Testis (tissue), 3 donors: ENCODE measurements around the gene DNAJC6. TPM values are rescaled to one million over a fixed set of nuclear protein-coding genes. Genes with fewer than 3 reads are reported as not detected.

Source experiments
- DNase-seq: peaks from one replicate; pipeline ENCODE4 v3.0.0-alpha.2; 2019
- H3K27ac ChIP-seq, 2 donors: fragments of 200-600 bp; sonication (generic); one replicate each; pipeline ENCODE4 v1.5.1; 2019
- H3K27me3 ChIP-seq: fragments of 200-600 bp; sonication (generic); one replicate; pipeline ENCODE4 v1.5.1; 2019
- H3K36me3 ChIP-seq: fragments of 200-600 bp; sonication (generic); one replicate; pipeline ENCODE4 v1.5.1; 2017; ENCODE audit warnings: low read depth; ENCODE audit errors: missing control alignments
- H3K4me1 ChIP-seq: fragments of 200-600 bp; sonication (generic); one replicate; pipeline ENCODE4 v1.5.1; 2019
- H3K4me3 ChIP-seq, 2 donors: fragments of 200-600 bp; sonication (generic); one replicate each; pipeline ENCODE4 v1.5.1; 2017 to 2019
- H3K9me3 ChIP-seq: fragments of 200-600 bp; sonication (generic); one replicate; pipeline ENCODE4 v1.5.1; 2017
- CTCF ChIP-seq, 3 experiments: fragments of 450-650 bp in 2 of 3; fragments of 200-600 bp in 1 of 3; sonication (generic) in 1 of 3; IDR thresholded peaks; one replicate each; pipeline ENCODE4 v1.5.1; 2016 to 2019; ENCODE audit warnings: antibody characterized with exemption in 3 of 3, mild to moderate bottlenecking in 2 of 3, moderate library complexity in 1 of 3
- POLR2A ChIP-seq: fragments of 450-650 bp; IDR thresholded peaks from one replicate; pipeline ENCODE4 v1.6.1; 2017; ENCODE audit warnings: antibody characterized with exemption, mild to moderate bottlenecking, moderate library complexity
- WGBS, 2 donors: methylation state at CpG; one replicate each; pipeline ENCODE4 v1.1.5; 2018; 5-methylcytosine and 5-hydroxymethylcytosine counted together
- intact Hi-C: fragments of 100-400 bp; cut with DNase I; formaldehyde crosslinking; loops from one replicate; pipeline ENCODE4 v1.15.1; 2023; ENCODE audit warnings: low total_unique reads
- polyA plus RNA-seq: library from polyadenylated mRNA; stranded (reverse); fragments of 350-450 nt; fragmentation: Illumina TruSeq; extraction: RNeasy Lipid Tissue Mini Kit (QIAGEN cat#74804); gene quantifications from one replicate; pipeline ENCODE4 v1.2.3, GENCODE V29; 2014; ENCODE audit warnings: low read depth, low replicate concordance; ENCODE audit not compliant: insufficient read depth
- total RNA-seq, 2 donors: library from RNA; depleted of rRNA; stranded (reverse); fragments of >200 nt; gene quantifications; one replicate each; pipeline ENCODE4 v1.2.3, GENCODE V29; 2016

The DNAJC6 gene
- total and polyA plus RNA-seq, 3 donors from 2014 or later: 5.1 to 7.3 (median 5.2) TPM

GRCh38 chr1:65435987-65436386 lies 126.6 kb downstream of the DNAJC6 start:
- no peaks in the 10 kb centered on the region for H3K27me3 ChIP-seq
- H3K9me3 ChIP-seq: no peaks in the 10 kb centered on the region
- no peak overlapping the region for H3K27ac ChIP-seq
- no peaks in the 10 kb centered on the region for H3K4me1 ChIP-seq
- H3K36me3 ChIP-seq: no peaks in the 10 kb centered on the region
- H3K4me3 ChIP-seq: no peak overlapping the region
- intact Hi-C loops: no loop called here
- no peak for DNase-seq
- no peak for TF ChIP-seq CTCF (IDR thresholded peaks at IDR 0.05)
- 63 to 65% methylated on average over 2 of the region's 2 CpGs for WGBS, 2 donors

- no peak overlapping the region for H3K27ac ChIP-seq
- no peaks in the 10 kb centered on the region for H3K4me1 ChIP-seq
- WGBS, 2 donors: 92 to 94% methylated on average over 7 of the region's 7 CpGs
- no peak overlapping the region for H3K4me3 ChIP-seq
- DNase-seq: no peak
- intact Hi-C loops: no loop called here
- TF ChIP-seq POLR2A (no peak), CTCF (IDR thresholded peaks at IDR 0.05) (no peak)
- H3K36me3 ChIP-seq: no peaks in the 10 kb centered on the region
- no peaks in the 10 kb centered on the region for H3K27me3 ChIP-seq
- H3K9me3 ChIP-seq: no peaks in the 10 kb centered on the region
These were observed 128.3 kb downstream of the DNAJC6 start for GRCh38 chr1:65437616-65438015.

- no peak for DNase-seq
- no peaks in the 10 kb centered on the region for H3K36me3 ChIP-seq
- TF ChIP-seq POLR2A: no peak
- no peak for TF ChIP-seq CTCF (IDR thresholded peaks at IDR 0.05)
- no peaks in the 10 kb centered on the region for H3K9me3 ChIP-seq
- no peak overlapping the region for H3K27ac ChIP-seq
- no peak overlapping the region for H3K4me3 ChIP-seq
- intact Hi-C loops: no loop called here
- no peaks in the 10 kb centered on the region for H3K27me3 ChIP-seq
- WGBS, 2 donors: 61 to 71% methylated on average over 12 of the region's 12 CpGs
- H3K4me1 ChIP-seq: no peaks in the 10 kb centered on the region
These were observed 131.1 kb downstream of the DNAJC6 start for GRCh38 chr1:65440322-65440900.

DNA sequence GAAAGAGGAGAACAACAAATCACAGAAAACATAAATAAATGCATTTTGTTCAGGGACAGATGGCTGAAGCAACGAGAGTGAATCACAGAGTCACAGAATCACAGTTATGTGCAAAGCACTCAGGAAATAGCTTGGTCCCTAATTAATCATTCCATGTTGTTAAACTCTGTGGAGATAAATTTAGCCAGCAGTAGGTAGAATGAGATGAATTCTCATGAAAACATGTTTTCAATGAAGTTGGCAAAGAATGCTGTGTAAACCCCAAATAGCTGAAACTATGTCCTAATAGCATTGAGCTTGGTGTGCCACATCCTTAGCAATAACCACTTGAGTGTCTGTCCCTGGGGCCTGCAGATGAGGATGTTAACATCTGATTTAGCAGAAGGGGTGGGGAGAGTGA lies 131.6 kb downstream of the DNAJC6 start:
- Histone ChIP-seq H3K27ac (no peak overlapping the region), H3K4me3 (no peak overlapping the region), H3K9me3 (no peaks in the 10 kb centered on the region), H3K27me3 (no peaks in the 10 kb centered on the region), H3K36me3 (no peaks in the 10 kb centered on the region), H3K4me1 (no peaks in the 10 kb centered on the region)
- WGBS, 2 donors: 34 to 45% methylated on average over 1 of the region's 1 CpG
- intact Hi-C loops: no loop called here
- no peak for DNase-seq
- no peak for TF ChIP-seq CTCF (IDR thresholded peaks at IDR 0.05)
- TF ChIP-seq POLR2A: no peak

- Histone ChIP-seq H3K4me3 (no peak overlapping the region), H3K4me1 (no peaks in the 10 kb centered on the region), H3K9me3 (no peaks in the 10 kb centered on the region), H3K27ac (no peak overlapping the region), H3K27me3 (no peaks in the 10 kb centered on the region), H3K36me3 (no peaks in the 10 kb centered on the region)
- 63 to 65% methylated on average over 3 of the region's 3 CpGs for WGBS, 2 donors
- TF ChIP-seq CTCF (IDR thresholded peaks at IDR 0.05) (no peak), POLR2A (no peak)
- intact Hi-C loops: no loop called here
- DNase-seq: no peak
These were observed 132.1 kb downstream of the DNAJC6 start for GRCh38 chr1:65441464-65441863.
